Osteocyte (in vitro differentiated cells): ENCODE measurements around the gene XRCC4. TPM values are rescaled to one million over a fixed set of nuclear protein-coding genes. Genes with fewer than 3 reads are reported as not detected.
A peak's percentile ranks its signal among the peaks of the same experiment; 100 is the strongest.

ENCODE experiments used
- DNase-seq: peaks from one replicate; pipeline ENCODE4 v3.0.0; 2021; ENCODE audit warnings: mixed read lengths; ENCODE audit not compliant: unreplicated experiment; ENCODE audit errors: extremely low spot score
- H3K27ac Mint-ChIP-seq: one replicate; pipeline ENCODE4 v1.8.0; 2021; ENCODE audit warnings: mild to moderate bottlenecking, mixed read lengths; ENCODE audit not compliant: unreplicated experiment
- H3K27me3 Mint-ChIP-seq: one replicate; pipeline ENCODE4 v1.8.0; 2021; ENCODE audit warnings: mixed read lengths; ENCODE audit not compliant: unreplicated experiment
- H3K36me3 Mint-ChIP-seq: one replicate; pipeline ENCODE4 v1.8.0; 2021; ENCODE audit warnings: mixed read lengths; ENCODE audit not compliant: unreplicated experiment
- H3K4me1 Mint-ChIP-seq: one replicate; pipeline ENCODE4 v1.8.0; 2021; ENCODE audit warnings: mixed read lengths; ENCODE audit not compliant: unreplicated experiment
- H3K4me3 Mint-ChIP-seq: one replicate; pipeline ENCODE4 v1.8.0; 2021; ENCODE audit warnings: mild to moderate bottlenecking, moderate library complexity, mixed read lengths; ENCODE audit not compliant: unreplicated experiment
- H3K9me3 Mint-ChIP-seq: one replicate; pipeline ENCODE4 v1.8.0; 2021; ENCODE audit warnings: mixed read lengths; ENCODE audit not compliant: unreplicated experiment
- total RNA-seq: library from RNA; stranded (reverse); gene quantifications from 2 replicates; pipeline ENCODE4 v1.2.1, GENCODE V29; 2021
- TF ChIP-seq, protein P1 (sequence below): fragments of 200-600 bp; sonication (generic); IDR thresholded peaks from 2 replicates; pipeline ENCODE4 v1.5.0; 2021; ENCODE audit warnings: antibody characterized with exemption, mild to moderate bottlenecking, moderate library complexity

XRCC4 gene
- total RNA-seq, 1 donor from 2014 or later: 4.2 TPM

DNA sequence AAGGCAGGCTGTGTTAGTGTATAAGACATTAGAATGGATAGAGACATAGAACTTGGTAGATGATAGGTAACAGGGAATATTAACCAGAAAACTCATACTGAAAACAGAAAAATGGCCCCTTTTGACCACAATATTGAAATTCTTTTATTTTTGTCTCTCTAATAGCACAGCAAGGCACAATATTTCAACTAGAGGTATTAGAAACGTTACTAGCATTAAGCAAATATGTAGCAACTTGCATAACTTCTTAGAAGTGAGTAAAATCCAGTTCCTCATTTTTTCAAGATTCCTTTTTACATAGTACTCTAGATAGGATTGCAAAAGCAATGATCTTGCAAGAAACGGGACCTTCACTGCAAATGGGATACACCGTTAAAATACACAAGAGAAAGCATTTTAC, 291.5 kb downstream of the XRCC4 start:
- TF ChIP-seq, protein P1, sequence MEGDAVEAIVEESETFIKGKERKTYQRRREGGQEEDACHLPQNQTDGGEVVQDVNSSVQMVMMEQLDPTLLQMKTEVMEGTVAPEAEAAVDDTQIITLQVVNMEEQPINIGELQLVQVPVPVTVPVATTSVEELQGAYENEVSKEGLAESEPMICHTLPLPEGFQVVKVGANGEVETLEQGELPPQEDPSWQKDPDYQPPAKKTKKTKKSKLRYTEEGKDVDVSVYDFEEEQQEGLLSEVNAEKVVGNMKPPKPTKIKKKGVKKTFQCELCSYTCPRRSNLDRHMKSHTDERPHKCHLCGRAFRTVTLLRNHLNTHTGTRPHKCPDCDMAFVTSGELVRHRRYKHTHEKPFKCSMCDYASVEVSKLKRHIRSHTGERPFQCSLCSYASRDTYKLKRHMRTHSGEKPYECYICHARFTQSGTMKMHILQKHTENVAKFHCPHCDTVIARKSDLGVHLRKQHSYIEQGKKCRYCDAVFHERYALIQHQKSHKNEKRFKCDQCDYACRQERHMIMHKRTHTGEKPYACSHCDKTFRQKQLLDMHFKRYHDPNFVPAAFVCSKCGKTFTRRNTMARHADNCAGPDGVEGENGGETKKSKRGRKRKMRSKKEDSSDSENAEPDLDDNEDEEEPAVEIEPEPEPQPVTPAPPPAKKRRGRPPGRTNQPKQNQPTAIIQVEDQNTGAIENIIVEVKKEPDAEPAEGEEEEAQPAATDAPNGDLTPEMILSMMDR: no peak
- no peaks in the 10 kb centered on the region for H3K36me3 Mint-ChIP-seq
- no peaks in the 10 kb centered on the region for H3K27me3 Mint-ChIP-seq
- H3K9me3 Mint-ChIP-seq: peaks cover 6% of the 10 kb centered on the region
- no peak overlapping the region for H3K27ac Mint-ChIP-seq
- no peak overlapping the region for H3K4me3 Mint-ChIP-seq
- H3K4me1 Mint-ChIP-seq: peaks cover 12% of the 10 kb centered on the region
- DNase-seq: no peak

- Mint-ChIP-seq H3K9me3 (peaks cover 6% of the 10 kb centered on the region), H3K27me3 (no peaks in the 10 kb centered on the region), H3K27ac (no peak overlapping the region), H3K4me1 (peaks cover 23% of the 10 kb centered on the region), H3K4me3 (no peak overlapping the region), H3K36me3 (no peaks in the 10 kb centered on the region)
- no peak for DNase-seq
- TF ChIP-seq, protein P1: no peak
Measured at GRCh38 chr5:83370957-83371356, 293.6 kb downstream of the XRCC4 start.

DNA sequence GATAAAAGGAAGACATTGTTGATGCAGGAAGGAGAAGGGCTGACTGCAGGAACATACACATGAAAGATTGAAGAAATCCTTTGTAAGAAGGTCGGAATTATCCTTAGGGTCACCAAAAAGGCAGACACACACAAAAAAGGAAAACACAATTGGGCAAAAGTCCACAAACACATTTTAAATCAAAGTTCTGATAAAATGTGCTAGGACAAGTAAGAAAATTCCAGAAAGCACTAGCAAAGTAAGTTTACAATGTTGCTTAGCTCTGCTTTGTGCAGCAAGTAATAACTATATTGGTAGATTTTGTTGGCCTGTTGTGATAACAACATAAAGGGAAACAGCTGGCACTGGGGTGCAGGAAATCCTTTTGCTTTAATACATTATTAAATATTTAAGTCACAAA, 294.4 kb downstream of the XRCC4 start:
- TF ChIP-seq, protein P1: no peak
- no peak for DNase-seq
- Mint-ChIP-seq H3K27ac (no peak overlapping the region), H3K36me3 (no peaks in the 10 kb centered on the region), H3K9me3 (peaks cover 2% of the 10 kb centered on the region), H3K27me3 (no peaks in the 10 kb centered on the region), H3K4me1 (peaks cover 23% of the 10 kb centered on the region), H3K4me3 (no peak overlapping the region)

DNA sequence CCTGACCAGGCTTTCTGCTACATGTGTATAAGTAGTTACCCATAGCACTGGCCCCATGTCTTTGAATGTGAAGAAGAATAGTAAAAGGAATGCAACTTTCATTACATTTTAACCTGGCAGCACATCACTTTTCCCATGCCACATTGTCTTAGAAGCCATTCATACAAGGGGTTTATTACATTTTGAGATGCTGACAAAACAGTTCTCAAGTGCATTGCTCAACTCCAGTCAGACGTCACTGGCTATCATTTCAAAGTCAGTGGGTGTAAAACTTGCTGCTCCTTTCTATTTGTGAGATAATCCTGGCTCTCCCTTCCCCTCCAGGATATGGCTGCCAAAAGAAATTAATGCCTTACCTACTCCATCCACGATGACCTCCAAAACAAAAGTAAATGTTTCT, 297.2 kb downstream of the XRCC4 start:
- TF ChIP-seq, protein P1: no peak
- Mint-ChIP-seq H3K4me3 (no peak overlapping the region), H3K27ac (peak overlapping the region; percentile 65), H3K36me3 (no peaks in the 10 kb centered on the region), H3K4me1 (peaks cover 14% of the 10 kb centered on the region), H3K27me3 (no peaks in the 10 kb centered on the region), H3K9me3 (no peaks in the 10 kb centered on the region)
- no peak for DNase-seq

GRCh38 chr5:83375049-83375745, 297.9 kb downstream of the XRCC4 start:
- no peak for DNase-seq
- TF ChIP-seq, protein P1: no peak
- H3K27ac Mint-ChIP-seq: peak overlapping the region; percentile 65
- no peaks in the 10 kb centered on the region for H3K9me3 Mint-ChIP-seq
- H3K36me3 Mint-ChIP-seq: no peaks in the 10 kb centered on the region
- no peaks in the 10 kb centered on the region for H3K27me3 Mint-ChIP-seq
- H3K4me3 Mint-ChIP-seq: no peak overlapping the region
- peaks cover 14% of the 10 kb centered on the region for H3K4me1 Mint-ChIP-seq
